ENCODE measurements around the gene SURF1.
"Not testable (repeated sequence)": the region's sequence is repeated elsewhere in the genome, so short reads cannot be mapped to it uniquely, and the experiment has no call there.

The SURF1 gene

DNA sequence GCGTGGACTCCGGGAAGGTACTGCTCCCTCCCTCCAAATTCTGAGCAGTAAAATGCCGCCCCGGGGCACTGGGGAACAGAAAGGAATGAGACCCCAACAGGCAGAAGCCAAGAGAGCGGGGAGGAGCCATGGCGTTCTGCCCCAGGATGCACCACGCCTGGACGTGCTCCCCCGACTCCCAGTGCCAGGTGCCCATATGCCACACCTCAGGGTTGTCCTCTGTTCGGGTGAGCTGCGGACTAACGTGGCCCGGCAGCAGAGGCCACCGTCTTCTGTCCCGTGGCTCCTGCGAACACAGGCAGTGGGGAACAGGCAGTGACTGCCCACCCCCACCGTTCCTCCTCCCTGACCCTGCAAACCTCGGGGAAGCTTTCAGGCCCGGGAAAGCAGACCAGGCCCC lies 25.1 kb downstream of the SURF1 start:
- Histone ChIP-seq H3K27ac (no peak overlapping the region), H3K4me3 (no peak overlapping the region)
- no peak for DNase-seq (ENCODE audit: low spot score)
- TF ChIP-seq, protein P1, sequence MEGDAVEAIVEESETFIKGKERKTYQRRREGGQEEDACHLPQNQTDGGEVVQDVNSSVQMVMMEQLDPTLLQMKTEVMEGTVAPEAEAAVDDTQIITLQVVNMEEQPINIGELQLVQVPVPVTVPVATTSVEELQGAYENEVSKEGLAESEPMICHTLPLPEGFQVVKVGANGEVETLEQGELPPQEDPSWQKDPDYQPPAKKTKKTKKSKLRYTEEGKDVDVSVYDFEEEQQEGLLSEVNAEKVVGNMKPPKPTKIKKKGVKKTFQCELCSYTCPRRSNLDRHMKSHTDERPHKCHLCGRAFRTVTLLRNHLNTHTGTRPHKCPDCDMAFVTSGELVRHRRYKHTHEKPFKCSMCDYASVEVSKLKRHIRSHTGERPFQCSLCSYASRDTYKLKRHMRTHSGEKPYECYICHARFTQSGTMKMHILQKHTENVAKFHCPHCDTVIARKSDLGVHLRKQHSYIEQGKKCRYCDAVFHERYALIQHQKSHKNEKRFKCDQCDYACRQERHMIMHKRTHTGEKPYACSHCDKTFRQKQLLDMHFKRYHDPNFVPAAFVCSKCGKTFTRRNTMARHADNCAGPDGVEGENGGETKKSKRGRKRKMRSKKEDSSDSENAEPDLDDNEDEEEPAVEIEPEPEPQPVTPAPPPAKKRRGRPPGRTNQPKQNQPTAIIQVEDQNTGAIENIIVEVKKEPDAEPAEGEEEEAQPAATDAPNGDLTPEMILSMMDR (IDR thresholded peaks at IDR 0.05) = no peak

DNA sequence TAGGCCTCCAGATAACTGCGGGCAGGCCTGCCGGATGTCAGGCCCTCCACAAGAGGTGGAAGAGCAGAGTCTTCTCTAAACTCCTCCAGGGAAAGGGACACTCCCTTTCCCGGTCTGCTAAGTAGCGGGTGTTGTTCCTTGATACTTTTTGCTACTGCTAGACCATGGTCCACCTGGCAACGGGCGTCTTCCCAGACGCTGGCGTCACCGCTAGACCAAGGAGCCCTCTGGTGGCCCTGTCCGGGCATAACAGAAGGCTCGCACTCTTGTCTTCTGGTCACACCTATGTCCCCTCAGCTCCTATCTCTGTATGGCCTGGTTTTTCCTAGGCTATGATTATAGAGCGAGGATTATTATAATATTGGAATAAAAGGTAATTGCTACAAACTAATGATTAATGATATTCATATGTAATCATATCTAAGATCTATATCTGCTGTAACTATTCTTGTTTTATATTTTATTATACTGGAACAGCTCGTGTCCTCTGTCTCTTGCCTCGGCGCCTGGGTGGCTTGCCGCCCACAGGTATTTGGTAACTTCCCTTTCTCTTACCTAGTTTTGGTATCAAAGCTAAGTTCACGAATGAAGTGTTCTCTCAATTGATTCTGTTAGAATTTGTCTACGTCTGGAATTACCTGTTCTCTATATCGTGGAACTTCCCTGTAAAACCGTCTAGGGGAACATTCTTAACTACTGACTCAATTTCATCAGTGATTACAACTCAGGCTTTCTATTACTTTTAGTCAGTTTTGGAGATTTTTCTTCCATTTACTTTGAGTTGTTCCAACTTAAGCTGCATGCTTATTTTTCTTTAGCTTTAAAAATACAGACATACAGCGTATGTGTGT lies 26.8 kb downstream of the SURF1 start:
- not testable (repeated sequence) for H3K27ac ChIP-seq; DNase-seq (ENCODE audit: low spot score); H3K4me3 ChIP-seq

GRCh38 chr9:133327834-133328484 lies 28.3 kb downstream of the SURF1 start:
- DNase-seq (ENCODE audit: low spot score) = no peak
- TF ChIP-seq, protein P1 (IDR thresholded peaks at IDR 0.05) = no peak
- no peak overlapping the region for H3K27ac ChIP-seq
- H3K4me3 ChIP-seq = no peak overlapping the region

- not testable (repeated sequence) for H3K4me3 ChIP-seq; H3K27ac ChIP-seq; DNase-seq (ENCODE audit: low spot score)
These were observed 29.3 kb downstream of the SURF1 start for GRCh38 chr9:133327021-133327420.

DNA sequence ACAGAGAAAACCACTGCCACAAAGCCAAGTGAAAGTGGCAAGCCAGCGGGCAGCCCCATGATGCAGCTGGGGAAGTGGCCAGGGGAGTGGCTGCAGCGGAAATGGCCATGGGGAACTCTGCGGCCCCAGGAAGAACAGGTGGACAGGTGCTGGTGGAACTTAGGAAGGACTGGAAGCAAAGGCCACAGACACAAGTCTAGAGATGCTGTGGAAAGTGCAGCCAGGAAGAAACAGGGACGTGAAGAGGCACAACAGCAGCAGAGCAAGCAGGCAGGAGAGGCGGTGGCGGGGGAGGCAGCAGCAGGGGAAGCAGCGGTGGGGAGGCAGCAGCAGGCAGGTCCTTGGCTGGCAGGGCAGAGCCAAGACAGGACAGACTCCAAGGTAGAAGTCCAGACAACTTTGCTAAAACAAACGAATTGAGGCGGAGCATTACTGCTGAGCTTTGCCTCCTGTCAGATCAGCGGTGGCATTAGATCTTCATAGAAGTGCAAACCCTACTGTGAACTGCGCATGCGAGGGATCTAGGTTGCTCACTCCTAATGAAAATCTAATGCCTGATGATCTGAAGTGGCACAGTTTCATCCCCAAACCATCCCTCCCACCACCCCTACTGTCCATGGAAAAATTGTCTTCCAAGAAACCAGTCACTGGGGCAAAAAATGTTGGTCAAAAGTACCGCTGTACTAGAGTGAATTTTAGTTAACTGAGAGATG lies 32.1 kb downstream of the SURF1 start:
- no peak for DNase-seq (ENCODE audit: low spot score)
- H3K4me3 ChIP-seq = no peak overlapping the region
- TF ChIP-seq, protein P1 (IDR thresholded peaks at IDR 0.05) = no peak
- no peak overlapping the region for H3K27ac ChIP-seq

DNA sequence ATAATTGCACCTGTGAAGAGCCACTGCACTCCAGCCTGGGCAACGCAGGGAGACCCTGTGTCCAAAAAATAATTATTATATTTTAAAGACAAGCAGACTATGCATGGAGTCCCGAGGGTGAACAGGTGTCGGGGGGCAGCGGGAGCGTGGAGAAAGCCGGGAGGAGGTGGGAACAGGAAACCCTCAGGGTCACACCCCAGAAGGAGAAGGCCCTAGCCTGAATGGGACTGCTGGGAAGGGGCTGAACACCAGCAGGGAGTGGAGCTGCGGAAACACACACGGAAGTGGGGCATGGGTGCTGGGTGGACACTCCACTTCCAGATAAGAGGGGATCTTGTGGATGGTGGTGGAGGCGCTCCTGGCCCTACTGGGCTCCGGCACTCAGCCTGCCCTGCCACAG lies 33.1 kb downstream of the SURF1 start:
- Histone ChIP-seq H3K4me3 (no peak overlapping the region), H3K27ac (no peak overlapping the region)
- TF ChIP-seq, protein P1 (IDR thresholded peaks at IDR 0.05) = no peak
- no peak for DNase-seq (ENCODE audit: low spot score)

GRCh38 chr9:133322701-133323100 lies 33.6 kb downstream of the SURF1 start:
- TF ChIP-seq, protein P1 (IDR thresholded peaks at IDR 0.05) = no peak
- no peak overlapping the region for H3K4me3 ChIP-seq
- no peak overlapping the region for H3K27ac ChIP-seq
- DNase-seq (ENCODE audit: low spot score) = no peak

Measured in coronary artery (tissue), 2 donors.